Keratinocyte (primary cell): ENCODE results near the gene ZNF547.

Experiments used
- EZH2 ChIP-seq: IDR thresholded peaks from one replicate; pipeline ENCODE4 v1.6.1; 2012; ENCODE audit warnings: inconsistent platforms, mild to moderate bottlenecking, low read length, moderate library complexity
- TF ChIP-seq, protein P1 (sequence below), 3 experiments: IDR thresholded peaks in 1 of 3; conservative IDR thresholded peaks in 1 of 3; optimal IDR thresholded peaks in 1 of 3; 2 replicates in 2 of 3; 3 replicates in 1 of 3; pipeline versions ENCODE3 to v1.5.1; 2011; ENCODE audit warnings: low read length in 3 of 3, mild to moderate bottlenecking in 3 of 3, moderate library complexity in 2 of 3, control low read depth in 1 of 3, inconsistent platforms in 1 of 3; ENCODE audit not compliant: insufficient read depth in 2 of 3; ENCODE audit errors: extremely low read depth in 1 of 3

DNA sequence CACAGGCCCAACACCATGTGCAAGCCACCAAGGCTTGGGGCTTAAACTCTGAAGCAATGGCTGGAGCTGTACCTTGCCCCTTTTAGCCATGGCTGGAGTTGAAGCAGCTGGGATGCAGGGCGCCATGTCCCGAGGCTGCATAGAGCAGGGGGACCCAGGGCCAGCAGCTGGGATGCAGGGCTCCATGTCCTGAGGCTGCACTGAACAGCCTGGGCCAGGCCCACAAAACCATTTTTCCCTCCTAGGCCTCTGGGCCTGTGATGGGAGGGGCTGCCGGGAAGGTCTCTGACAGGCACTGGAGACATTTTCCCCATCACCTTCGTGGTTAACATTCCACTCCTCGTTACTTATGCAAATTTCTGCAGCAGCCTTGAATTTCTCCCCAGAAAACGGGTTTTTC lies 10.8 kb downstream of the ZNF547 start:
- TF ChIP-seq, protein P1, sequence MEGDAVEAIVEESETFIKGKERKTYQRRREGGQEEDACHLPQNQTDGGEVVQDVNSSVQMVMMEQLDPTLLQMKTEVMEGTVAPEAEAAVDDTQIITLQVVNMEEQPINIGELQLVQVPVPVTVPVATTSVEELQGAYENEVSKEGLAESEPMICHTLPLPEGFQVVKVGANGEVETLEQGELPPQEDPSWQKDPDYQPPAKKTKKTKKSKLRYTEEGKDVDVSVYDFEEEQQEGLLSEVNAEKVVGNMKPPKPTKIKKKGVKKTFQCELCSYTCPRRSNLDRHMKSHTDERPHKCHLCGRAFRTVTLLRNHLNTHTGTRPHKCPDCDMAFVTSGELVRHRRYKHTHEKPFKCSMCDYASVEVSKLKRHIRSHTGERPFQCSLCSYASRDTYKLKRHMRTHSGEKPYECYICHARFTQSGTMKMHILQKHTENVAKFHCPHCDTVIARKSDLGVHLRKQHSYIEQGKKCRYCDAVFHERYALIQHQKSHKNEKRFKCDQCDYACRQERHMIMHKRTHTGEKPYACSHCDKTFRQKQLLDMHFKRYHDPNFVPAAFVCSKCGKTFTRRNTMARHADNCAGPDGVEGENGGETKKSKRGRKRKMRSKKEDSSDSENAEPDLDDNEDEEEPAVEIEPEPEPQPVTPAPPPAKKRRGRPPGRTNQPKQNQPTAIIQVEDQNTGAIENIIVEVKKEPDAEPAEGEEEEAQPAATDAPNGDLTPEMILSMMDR (optimal IDR thresholded peaks at IDR 0.05 in 1 of 3, IDR thresholded peaks at IDR 0.05 in 1 of 3, conservative IDR thresholded peaks at IDR 0.05 in 1 of 3; ENCODE audit: extremely low read depth in 1 of 3, insufficient read depth in 2 of 3, low read length in 3 of 3), result no peak
- no peak for TF ChIP-seq EZH2
